Liver (tissue), 3 donors: Measurements from ENCODE around the gene DOCK9.

Experiments used
- HNF4G ChIP-seq: IDR thresholded peaks from 2 replicates; pipeline ENCODE4 v1.6.1; 2016; ENCODE audit warnings: antibody characterized with exemption
- MAX ChIP-seq: IDR thresholded peaks from 2 replicates; pipeline ENCODE4 v1.6.1; 2016; ENCODE audit warnings: antibody characterized with exemption
- RAD21 ChIP-seq, 2 donors: IDR thresholded peaks; 2 replicates each; pipeline ENCODE4 v1.6.1; 2016; ENCODE audit warnings: antibody characterized with exemption in 2 of 2, mild to moderate bottlenecking in 2 of 2
- TF ChIP-seq, protein P1 (sequence below): fragments of 150-350 bp; IDR thresholded peaks from 2 replicates; pipeline ENCODE4 v1.5.1; 2017; ENCODE audit warnings: improper control_type of control experiment, low read depth, low read length; ENCODE audit not compliant: missing input control
- TF ChIP-seq, protein P2 (sequence below): IDR thresholded peaks from 2 replicates; pipeline ENCODE4 v1.6.1; 2016; ENCODE audit warnings: antibody characterized with exemption
- donor health status: healthy.
- donor health status: healthy.

GRCh38 chr13:98890925-98891324 is 86.9 kb downstream of the DOCK9 start:
- TF ChIP-seq, protein P1, sequence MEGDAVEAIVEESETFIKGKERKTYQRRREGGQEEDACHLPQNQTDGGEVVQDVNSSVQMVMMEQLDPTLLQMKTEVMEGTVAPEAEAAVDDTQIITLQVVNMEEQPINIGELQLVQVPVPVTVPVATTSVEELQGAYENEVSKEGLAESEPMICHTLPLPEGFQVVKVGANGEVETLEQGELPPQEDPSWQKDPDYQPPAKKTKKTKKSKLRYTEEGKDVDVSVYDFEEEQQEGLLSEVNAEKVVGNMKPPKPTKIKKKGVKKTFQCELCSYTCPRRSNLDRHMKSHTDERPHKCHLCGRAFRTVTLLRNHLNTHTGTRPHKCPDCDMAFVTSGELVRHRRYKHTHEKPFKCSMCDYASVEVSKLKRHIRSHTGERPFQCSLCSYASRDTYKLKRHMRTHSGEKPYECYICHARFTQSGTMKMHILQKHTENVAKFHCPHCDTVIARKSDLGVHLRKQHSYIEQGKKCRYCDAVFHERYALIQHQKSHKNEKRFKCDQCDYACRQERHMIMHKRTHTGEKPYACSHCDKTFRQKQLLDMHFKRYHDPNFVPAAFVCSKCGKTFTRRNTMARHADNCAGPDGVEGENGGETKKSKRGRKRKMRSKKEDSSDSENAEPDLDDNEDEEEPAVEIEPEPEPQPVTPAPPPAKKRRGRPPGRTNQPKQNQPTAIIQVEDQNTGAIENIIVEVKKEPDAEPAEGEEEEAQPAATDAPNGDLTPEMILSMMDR = no peak
- no peak for TF ChIP-seq MAX
- TF ChIP-seq RAD21 (IDR thresholded peaks at IDR 0.05) = no peak
- TF ChIP-seq HNF4G = no peak
- TF ChIP-seq, protein P2, sequence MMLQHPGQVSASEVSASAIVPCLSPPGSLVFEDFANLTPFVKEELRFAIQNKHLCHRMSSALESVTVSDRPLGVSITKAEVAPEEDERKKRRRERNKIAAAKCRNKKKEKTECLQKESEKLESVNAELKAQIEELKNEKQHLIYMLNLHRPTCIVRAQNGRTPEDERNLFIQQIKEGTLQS = no peak
